Left colon (tissue), 2 donors: ENCODE data around the gene VAV2. TPM values are rescaled to one million over a fixed set of nuclear protein-coding genes. Genes with fewer than 3 reads are reported as not detected.
"Not testable (repeated sequence)": the region's sequence is repeated elsewhere in the genome, so short reads cannot be mapped to it uniquely, and the experiment has no call there.

Experiments
- ATAC-seq: fragments of 200-7000 bp; cut with Tn5 transposase; one replicate; pipeline ENCODE4 v1.9.1; 2020; ENCODE audit warnings: mild to moderate bottlenecking, moderate library complexity
- DNase-seq, 2 donors: peaks; one replicate each; pipeline ENCODE4 v3.0.0-alpha.2; 2020
- intact Hi-C, 2 donors: fragments of 100-400 bp; cut with DNase I in 1 of 2; cut with micrococcal nuclease in 1 of 2; formaldehyde crosslinking; loops; one replicate each; pipeline versions ENCODE4 v1.11.2 to v1.14.0; 2022; cut with DNase I, micrococcal nuclease
- total RNA-seq, 2 donors: library from RNA; stranded (reverse); fragmentation: NEBNext Ultra II Directional; extraction: Animal tissue kit (Norgen Biotek cat#: 25700); gene quantifications; one replicate each; pipeline ENCODE4 v1.2.1, GENCODE V29; 2021
- donor health status: DM: no; HTN: no; CAD: no.
- donor health status: DM: yes; HTN: yes; CAD: no.

VAV2 gene
- total RNA-seq, 2 donors from 2014 or later, result 29.6 to 43.2 TPM

DNA sequence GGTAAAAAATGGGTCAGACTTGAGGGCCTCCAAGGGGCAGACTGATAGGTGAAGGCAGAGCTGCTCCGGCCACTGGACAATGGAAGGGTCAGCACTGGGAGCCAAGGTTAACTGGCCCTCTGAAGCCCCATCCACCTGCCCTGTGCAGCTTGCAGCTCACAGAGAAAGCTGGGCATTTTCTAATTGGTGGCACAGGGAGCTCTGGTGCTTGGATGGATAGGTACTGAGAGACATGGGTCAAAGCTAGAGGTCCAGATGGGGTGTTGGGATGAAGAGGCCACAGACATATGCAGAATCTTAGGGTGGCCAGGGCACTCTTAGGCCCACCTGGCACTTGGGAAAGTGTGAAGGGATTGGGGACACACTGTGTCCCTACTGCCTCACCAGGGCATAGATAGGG, 224.5 kb downstream of the VAV2 start:
- DNase-seq (no peak), ATAC-seq (no peak)
- intact Hi-C loops, result no loop called here

DNA sequence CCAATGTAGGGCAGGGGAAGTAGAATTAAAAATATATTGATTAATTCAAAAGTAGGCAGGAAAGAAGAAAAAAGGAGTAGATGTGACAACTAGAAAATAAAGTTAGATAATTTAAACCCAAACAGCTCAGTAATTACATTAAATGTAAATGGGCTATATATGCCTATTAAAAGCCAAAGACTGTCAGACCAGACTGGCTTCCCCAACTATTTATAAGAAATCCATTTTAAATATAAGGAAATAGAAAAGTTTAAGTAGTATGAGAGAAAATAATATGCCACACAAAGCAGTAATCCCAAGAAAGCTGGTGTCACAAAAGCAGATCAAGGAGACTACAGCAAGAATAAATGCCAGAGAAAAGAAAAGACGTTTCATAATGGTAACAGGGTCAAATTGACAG, 225.1 kb downstream of the VAV2 start:
- intact Hi-C loops, result no loop called here
- DNase-seq (no peak), ATAC-seq (no peak)

DNA sequence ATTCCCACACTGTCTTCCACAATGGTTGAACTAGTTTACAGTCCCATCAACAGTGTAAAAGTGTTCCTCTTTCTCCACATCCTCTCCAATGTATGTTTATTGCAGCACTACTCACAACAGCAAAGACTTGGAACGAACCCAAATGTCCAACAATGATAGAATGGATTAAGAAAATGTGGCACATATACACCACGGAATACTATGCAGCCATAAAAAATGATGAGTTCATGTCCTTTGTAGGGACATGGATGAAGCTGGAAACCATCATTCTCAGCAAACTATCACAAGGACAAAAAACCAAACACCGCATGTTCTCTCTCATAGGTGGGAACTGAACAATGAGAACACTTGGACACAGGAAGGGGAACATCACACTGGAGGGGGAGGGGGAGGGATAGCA, 225.9 kb downstream of the VAV2 start:
- ATAC-seq, intact Hi-C loops, DNase-seq: not testable (repeated sequence)

DNA sequence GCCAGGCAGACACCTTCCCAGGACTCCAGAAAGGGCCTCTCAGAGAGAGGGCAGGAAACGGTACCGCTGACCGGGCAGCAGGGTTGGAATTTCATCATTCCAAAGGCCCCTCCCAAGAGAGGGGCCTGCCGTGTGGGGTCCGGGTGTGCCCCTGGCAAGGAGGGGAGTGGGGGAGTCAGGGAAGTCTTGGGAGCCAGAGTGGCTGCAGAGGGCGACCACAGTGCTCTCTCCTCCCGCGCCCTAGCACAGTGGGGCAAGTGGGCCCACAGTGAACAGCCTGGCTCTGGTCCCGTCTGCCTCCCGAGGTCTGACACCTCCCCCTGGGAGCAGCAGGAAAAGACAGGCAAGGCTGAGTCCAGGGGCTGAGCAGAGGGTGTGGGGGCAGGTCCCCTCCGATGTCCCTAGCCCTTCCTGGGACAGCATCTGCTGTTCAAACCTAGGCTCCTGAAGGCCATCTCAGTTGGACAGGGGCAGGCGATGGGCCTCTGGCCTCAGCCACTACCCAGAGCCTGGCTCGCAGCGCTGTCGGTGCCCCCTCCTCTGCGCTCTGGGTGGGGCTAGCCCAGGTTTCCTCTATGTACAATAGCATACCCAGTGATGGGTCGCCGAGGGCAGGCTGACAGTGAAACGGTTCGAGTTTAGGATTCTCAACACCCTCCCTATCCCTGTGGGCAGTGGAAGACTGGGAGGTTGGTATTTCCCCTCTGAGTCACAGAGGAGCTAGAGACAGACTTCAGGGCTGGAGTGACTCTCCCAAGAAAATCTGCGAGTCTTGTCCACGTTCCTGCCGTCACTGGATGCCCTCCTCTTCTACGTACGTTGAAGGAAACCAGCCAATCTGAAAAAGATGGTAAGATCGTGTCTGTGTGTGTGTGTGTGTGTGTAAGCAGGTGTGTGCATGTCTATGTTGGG, 228.6 kb downstream of the VAV2 start:
- intact Hi-C loops, result no loop called here
- ATAC-seq, result no peak
- peak in 1 of 2 donors; percentile 12 for DNase-seq

DNA sequence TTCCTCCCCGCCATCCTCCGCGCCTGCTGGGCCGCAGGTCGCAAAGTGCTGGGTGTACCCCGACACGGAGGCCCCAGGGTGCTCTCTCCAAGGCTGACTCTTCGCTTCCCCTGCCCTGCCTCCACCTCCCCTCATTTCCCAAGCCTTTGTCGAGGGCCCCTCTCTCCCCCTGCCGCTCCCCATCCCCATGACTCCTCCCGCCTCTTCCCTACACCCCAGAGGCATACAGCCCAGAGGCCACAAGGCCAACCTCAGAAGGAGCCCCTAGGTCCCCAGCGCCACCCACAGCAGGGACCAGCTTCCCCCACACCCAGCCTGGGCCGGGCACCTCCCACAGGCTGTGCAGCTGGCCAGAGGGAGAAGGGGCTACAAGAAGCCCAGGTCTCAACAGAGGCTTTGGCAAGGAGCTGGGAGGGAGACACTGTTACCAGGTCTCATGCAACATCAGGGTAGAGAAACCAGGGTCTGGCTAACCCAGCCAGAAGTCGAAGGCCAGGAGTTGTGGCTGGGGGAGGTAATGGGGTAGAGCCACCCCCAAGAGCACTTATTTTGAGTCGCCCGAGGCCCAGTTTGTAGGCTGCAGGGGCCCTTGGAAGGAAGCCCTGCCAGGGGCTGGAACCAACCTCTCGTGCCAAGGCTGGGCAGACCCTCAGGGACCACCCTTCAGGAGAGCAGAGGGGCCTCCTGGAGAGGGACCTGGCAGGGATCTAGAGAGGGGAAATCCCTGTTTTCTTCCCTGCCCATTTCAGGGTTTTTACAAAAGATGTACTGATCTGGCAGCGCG, 229.4 kb downstream of the VAV2 start:
- intact Hi-C loops, result no loop called here
- ATAC-seq (no peak), DNase-seq (peak in 1 of 2 donors; percentile 19)

DNA sequence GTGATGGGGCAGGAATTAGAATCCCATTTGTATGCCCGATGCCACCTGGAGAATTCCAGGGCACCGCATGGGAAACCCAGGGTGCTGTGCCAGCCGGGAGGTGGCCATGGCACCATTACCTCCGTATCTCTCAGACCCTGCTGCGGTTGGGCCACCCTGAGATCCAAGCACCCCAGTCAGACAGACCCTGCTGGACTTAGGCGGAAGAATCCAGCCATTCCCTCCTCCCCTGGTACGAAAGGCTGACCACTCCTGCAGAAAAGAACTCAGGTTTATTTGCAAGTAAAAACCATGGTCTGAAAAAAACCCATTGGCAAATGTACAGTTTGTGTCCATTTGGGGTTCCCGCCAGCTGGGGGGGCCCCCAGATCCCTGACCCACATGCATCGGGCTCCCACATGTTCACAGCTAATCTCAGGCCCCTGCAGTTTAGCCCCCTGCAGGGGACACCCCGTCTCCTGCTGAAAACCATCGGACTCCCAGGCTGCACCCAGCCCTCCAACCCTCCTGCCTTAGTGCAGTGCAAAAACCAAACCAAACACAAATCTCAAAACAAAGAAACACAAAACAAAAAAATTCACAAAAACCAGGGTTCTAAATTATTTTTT, 230.4 kb downstream of the VAV2 start:
- no peak for DNase-seq
- no peak for ATAC-seq
- intact Hi-C loops, result no loop called here

DNA sequence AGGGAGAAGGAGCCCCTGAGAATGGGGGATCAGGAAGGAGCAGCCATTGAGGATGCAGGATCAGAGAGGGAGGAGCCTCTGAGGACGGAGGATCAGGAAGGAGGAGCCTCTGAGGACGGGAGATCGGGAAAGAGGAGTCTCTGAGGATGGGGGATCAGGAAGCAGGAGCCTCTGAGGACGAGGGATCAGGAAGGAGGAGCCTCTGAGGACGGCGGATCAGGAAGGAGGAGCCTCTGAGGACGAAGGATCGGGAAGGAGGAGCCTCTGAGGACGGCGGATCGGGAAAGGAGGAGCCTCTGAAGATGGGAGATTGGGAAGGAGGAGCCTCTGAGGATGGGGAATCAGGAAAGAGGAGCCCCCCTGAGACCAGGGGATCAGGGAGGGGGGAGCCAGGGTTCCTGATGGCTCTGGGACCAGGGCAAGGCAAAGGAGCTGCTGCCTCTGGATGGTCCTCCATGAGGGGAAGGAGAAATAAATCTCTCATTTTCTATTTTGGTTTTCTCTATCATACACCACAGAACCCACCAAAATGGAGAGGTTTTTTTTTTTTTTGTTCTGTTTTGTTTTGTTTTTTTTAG, 231.3 kb downstream of the VAV2 start:
- no peak for DNase-seq
- ATAC-seq, result no peak
- intact Hi-C loops, result no loop called here

DNA sequence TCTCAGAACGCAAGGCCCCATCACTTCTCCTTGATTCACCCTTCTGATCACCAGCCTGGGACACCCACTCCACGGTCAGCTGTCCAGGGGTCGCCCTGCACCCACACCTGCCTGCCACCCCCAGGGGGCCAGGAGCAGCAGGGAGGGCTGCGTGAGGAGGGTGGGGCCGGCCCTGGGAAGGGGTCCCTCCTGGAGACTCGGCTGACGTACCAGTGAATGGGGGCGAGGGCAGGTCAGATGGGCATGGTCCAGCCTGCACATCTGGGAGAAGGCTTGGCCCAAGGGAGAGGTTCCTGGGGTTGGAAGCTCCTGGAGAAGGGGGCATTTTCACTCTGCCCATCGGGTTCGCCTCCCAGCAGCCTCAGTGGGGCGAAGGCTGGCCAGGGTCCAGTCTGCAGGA, 232.2 kb downstream of the VAV2 start:
- DNase-seq, result no peak
- no peak for ATAC-seq
- intact Hi-C loops, result no loop called here

DNA sequence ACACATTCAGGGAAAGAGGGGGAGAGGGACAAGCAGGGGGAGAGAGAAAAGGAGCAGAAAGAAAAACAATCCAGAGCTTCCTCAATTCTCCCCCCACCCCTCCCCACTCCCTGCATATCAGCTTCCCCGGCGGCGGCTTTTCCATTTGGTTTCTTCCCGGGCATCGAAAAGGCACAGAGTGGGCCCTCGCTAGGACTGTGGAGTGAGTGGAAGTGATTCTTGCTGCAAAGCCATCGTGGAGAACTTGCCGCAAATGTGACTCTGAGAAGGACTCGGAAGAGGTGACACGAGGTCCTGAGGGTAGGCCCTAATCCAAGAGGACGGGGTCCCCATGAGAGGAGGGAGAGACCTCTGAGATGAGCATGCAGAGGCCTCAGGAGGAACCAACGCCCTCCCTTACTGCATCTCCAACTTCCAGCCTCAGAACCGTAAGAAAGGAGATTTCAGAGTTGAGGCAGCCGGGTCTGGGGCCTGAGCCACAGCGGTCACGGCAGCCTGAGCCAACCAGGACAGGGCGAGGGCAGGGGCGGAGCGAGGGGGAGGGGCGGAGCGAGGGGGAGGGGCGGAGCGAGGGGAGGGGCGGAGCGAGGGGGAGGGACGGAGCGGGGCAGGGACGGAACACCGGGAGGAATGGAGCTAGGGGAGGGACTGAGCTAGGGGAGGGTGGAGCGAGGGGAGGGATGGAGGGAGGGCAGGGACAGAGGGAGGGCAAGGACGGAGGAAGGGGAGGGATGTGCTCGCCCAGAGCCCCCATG, 232.8 kb downstream of the VAV2 start:
- no peak for DNase-seq
- intact Hi-C loops, result no loop called here
- ATAC-seq, result peak; percentile 26

DNA sequence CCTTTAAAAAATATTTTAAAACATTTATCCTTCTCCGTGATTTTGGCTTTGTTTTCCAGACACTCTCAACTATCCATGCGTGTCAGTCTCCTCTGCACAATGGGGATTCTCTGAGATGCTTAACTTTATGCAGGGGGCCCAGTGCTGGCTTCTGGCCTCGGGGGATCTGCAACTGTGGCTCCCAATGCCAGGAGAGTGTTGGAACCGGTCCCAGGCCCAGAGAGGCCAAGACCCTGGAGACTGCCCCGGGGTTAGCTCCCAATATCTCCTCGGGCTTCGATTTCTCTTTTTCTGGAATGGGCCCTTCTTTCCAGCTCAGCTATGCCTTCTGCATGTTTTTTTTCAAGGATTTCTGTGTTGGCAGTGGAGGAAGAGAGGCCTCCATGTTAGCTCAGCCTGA, 233.9 kb downstream of the VAV2 start:
- no peak for DNase-seq
- intact Hi-C loops, result no loop called here
- no peak for ATAC-seq

DNA sequence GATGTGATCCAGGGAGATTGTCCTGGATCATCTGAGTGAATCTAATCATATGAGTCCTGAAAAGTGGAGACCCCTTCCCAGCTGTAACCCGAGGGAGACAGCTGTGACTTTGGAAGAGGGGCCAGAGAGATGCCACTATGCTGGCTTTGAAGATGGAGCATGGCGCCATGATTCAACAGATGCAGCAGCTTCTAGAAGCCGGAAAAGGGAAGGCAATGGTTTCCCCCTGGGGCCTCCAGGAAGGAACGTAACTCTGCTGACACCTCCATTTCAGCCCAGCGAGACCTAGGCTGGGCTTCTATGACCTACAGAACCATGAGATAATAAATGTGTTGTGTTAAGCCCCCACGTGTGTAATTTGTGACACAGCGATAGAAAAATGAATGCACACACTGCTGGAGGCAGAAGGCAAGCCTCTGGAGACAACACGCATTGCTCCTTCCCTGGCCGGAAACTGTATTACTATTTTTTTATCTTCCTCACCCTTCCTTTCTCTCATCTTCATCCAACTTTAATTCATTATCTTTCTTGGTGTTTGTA, 237.4 kb downstream of the VAV2 start:
- no peak for ATAC-seq
- intact Hi-C loops, result no loop called here
- DNase-seq, result no peak

DNA sequence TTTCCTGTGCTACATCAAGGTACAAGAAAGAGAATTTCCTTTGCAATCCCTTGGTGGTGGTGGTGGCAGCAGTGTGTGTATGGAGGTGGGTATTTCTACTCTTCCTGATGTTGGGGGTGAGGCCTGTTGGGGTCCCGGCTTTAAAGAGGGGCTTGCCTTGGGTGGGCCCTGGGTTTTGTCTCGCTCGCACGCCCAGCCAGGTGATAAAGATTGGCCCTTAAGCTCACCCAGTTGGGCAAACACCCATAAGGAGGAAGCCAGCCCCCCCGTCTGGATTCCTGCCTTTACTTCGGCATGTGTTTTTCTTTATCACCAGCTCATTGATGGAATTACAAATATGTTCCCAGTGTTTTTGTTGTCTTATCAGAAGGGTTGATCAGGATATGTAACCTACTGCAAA, 237.9 kb downstream of the VAV2 start:
- no peak for DNase-seq
- no peak for ATAC-seq
- intact Hi-C loops, result no loop called here

DNA sequence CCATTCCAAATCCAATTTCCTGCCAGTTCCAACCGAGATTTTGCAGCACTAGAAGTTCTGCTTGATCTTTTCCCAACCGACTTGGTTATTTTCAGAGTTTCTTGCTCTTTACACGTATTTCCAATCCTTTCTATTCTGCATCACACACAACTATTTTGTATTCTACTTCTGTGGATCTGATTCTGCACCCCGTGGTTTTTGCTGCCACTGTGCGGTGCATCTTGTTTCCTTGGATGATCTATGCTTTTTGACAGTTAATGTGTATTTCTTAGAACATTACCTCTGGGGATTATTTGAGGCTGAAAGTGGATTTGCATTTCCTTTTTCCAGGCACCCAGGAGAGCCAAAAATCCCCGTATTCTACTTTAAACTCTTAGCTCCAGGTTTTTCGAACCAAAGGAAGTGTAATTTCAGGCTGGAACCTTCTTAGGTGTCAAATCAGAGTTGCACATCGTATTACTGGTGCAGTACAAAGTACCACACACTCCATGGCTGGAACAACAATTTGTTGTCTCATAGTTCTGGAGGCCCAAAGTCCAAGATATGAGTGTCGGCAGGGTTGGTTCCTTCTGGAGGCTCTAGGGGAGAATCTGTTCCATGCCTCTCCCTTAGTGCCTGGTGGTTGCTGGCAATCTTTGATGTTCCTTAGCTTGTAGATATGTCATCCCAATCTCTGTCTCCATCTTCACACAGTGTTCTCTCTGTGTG, 239.2 kb downstream of the VAV2 start:
- ATAC-seq (no peak), DNase-seq (no peak)
- intact Hi-C loops, result no loop called here

DNA sequence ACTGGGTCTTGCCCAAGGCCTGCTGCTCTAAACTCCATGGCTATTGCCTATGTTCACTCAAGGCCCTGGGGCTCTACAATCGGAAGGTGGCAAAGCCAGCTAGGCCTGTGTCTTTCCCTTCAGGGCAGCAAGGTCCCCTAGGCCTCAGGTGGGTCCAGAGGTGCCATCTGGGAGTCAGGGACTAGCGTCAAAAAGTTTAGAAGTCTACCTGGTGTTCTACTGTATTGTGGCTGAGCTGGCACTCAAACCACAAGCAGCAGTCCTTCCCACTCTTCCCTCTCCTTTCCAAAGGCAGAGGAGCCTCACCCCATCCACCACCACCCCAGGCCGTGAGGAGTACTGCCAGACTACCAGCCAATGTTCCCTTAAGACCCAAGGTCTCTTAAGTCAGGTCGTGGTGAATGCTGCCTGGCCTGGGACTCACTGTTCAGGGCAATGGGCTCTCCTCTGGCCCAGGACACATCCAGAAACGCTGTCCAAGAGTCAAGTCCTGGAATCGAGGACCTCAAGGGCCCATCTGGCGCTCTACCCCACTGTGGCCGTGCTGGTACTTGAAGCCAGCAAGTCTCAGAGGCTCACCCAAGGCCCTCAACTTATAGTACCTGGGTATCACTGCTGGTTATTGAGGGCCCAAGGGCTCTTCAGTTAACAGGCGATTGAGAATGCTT, 241.0 kb downstream of the VAV2 start:
- ATAC-seq, result no peak
- no peak for DNase-seq
- intact Hi-C loops, result no loop called here

DNA sequence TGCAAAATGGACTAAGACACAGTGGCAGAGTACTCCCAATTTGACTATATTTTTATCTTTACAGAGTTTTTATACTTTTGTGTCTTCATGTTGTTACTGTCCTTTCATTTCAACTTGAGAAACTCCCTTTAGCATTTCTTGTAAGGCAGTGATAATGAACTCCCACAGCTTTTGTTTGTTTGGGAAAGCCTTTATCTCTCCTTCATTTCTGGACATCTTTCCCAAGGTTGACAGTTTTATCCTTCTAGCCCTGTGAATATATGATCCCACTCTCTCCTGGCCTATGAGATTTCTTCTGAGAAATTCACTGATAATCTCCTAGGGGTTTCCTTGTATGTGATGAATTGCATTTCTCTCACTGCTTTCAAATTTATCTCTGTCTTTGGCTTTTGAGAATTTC, 244.8 kb downstream of the VAV2 start:
- DNase-seq (no peak), ATAC-seq (no peak)
- intact Hi-C loops, result no loop called here

DNA sequence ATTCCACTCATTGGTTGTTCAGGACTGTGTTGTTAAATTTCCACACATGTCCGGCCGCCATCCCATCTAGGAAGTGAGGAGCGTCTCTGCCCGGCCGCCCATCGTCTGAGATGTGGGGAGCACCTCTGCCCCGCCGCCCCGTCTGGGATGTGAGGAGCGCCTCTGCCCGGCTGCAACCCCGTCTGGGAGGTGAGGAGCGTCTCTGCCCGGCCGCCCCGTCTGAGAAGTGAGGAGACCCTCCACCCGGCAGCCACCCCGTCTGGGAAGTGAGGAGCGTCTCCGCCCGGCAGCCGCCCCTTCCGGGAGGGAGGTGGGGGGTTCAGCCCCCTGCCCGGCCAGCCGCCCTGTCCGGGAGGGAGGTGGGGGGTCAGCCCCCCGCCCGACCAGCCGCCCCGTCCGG, 247.6 kb downstream of the VAV2 start:
- intact Hi-C loops, result not testable (repeated sequence)

DNA sequence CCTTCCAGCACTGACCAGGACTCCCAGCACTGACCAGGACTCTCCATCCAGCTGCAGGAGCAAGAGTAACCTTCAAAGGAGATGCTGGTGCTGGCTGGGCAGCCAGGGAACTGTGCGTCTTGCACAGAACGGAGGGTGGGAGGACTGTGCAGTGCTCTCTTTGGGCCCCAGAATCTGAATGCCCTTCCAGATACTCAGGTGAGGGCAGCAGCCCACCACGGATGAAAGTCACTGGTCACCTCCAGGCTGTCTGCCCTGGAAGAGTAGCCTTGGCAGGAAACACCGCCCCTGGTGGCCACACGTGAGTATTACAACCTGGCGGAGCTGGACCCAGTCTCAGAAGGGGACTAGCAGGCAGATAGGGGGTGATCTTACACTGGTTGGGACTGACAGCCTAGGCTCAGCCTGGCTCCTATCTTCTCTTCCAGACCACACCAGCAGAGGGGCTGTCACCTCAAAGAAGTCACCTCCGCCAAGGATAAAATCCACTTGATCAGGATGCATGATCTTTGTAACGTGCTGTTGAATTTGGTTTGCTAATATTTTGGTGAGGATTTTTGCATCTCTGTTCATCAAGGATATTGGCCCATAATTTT, 249.2 kb downstream of the VAV2 start:
- DNase-seq, result peak; percentile 56 to 59
- peak; percentile 79 for ATAC-seq
- intact Hi-C loops, result no loop called here

More for the DNA sequence above, 247.6 kb downstream of the VAV2 start:
- ATAC-seq, DNase-seq: not testable (repeated sequence)
